Measurements from ENCODE around the gene CES4A.
A peak's percentile ranks its signal among the peaks of the same experiment; 100 is the strongest.

The CES4A gene

DNA sequence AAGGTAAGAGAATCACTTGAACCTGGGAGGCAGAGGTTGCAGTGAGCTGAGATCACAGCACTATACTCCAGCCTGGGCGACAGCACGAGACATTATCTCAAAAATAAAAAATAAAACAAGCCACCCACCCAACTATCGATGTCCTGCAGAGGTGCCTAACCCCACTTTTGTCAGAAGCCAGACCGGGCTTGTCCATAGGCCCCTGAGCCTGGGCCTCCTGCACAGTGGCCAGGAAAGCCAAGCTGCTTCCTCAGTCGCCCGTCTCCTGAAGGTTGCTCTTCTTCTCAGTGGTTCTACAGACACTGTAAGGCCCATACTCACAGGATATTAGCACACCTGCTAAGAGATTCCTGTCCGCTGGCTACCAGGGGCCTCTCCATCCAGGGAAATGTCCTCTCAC lies 41.8 kb upstream of the CES4A start:
- Histone ChIP-seq H3K14ac (ENCODE audit: low read length) (no peak overlapping the region), H2BK120ac (ENCODE audit: insufficient read depth, low read length, poor library complexity) (no peak overlapping the region), H4K12ac (ENCODE audit: low read depth, low read length) (no peak overlapping the region), H3K9ac (ENCODE audit: low read length) (no peak overlapping the region), H3K4ac (ENCODE audit: low read depth, low read length) (no peak overlapping the region), H2BK12ac (ENCODE audit: low read length) (no peak overlapping the region), H3K4me2 (ENCODE audit: low read length) (no peak overlapping the region), H3K4me3 (ENCODE audit: low read depth, low read length) (no peak overlapping the region), H3K23ac (ENCODE audit: low read length) (no peak overlapping the region), H2BK5ac (ENCODE audit: low read depth, low read length, poor library complexity) (no peak overlapping the region), H3K4me1 (ENCODE audit: control insufficient read depth in 1 of 2, insufficient read depth in 2 of 2, low read length in 2 of 2) (no peaks in the 10 kb centered on the region), H4K91ac (ENCODE audit: low read depth, low read length) (no peak overlapping the region), H2AK5ac (ENCODE audit: low read length) (no peak overlapping the region), H3K79me2 (ENCODE audit: control insufficient read depth, insufficient read depth, low read length, poor library complexity) (no peaks in the 10 kb centered on the region), H3K18ac (ENCODE audit: low read length) (no peak overlapping the region), H3K27ac (ENCODE audit: low read depth, low read length) (no peak overlapping the region), H2AFZ (ENCODE audit: insufficient read depth, low read length, poor library complexity) (no peak overlapping the region), H4K8ac (ENCODE audit: low read depth, low read length) (no peak overlapping the region), H3K36me3 (ENCODE audit: control insufficient read depth in 1 of 2, insufficient read depth in 2 of 2, low read length in 2 of 2) (peaks cover 23 to 24% of the 10 kb centered on the region in 2 experiments), H3K27me3 (ENCODE audit: insufficient read depth, low read length) (peaks cover 21% of the 10 kb centered on the region), H3K9me3 (ENCODE audit: insufficient read depth, low read depth, low read length) (peaks cover 2% of the 10 kb centered on the region), H3K79me1 (ENCODE audit: low read length) (no peaks in the 10 kb centered on the region)
- WGBS (ENCODE audit: extremely low coverage, insufficient coverage, insufficient read length) = no CpG with 5 or more reads among the region's 7 CpGs
- no peak for DNase-seq

DNA sequence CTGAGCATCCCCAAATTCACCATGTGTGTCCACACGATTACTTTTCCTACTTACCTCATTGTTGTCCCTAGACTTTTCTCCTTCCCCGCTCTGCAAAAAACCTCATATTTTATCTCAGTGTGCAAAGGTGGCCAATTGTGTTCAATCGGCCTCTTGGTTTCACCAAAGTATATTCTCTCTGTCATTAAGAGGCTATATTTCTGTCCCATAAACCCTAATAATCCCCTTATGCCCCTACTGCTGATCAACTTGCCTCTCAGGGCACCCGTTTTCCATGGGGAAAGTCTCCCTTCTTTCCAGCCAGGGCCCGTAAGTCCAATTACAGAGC lies 41.5 kb upstream of the CES4A start:
- peaks cover 19 to 20% of the 10 kb centered on the region in 2 experiments for H3K36me3 ChIP-seq (ENCODE audit: control insufficient read depth in 1 of 2, insufficient read depth in 2 of 2, low read length in 2 of 2)
- H2AK5ac ChIP-seq (ENCODE audit: low read length) = no peak overlapping the region
- H3K4me1 ChIP-seq (ENCODE audit: control insufficient read depth in 1 of 2, insufficient read depth in 2 of 2, low read length in 2 of 2) = no peaks in the 10 kb centered on the region
- peaks cover 2% of the 10 kb centered on the region for H3K9me3 ChIP-seq (ENCODE audit: insufficient read depth, low read depth, low read length)
- H3K4me2 ChIP-seq (ENCODE audit: low read length) = no peak overlapping the region
- H3K27ac ChIP-seq (ENCODE audit: low read depth, low read length) = no peak overlapping the region
- H3K4ac ChIP-seq (ENCODE audit: low read depth, low read length) = no peak overlapping the region
- DNase-seq = no peak
- no peak overlapping the region for H2BK5ac ChIP-seq (ENCODE audit: low read depth, low read length, poor library complexity)
- H3K4me3 ChIP-seq (ENCODE audit: low read depth, low read length) = no peak overlapping the region
- no peak overlapping the region for H4K91ac ChIP-seq (ENCODE audit: low read depth, low read length)
- H3K79me1 ChIP-seq (ENCODE audit: low read length) = no peaks in the 10 kb centered on the region
- no peak overlapping the region for H3K23ac ChIP-seq (ENCODE audit: low read length)
- no peak overlapping the region for H4K8ac ChIP-seq (ENCODE audit: low read depth, low read length)
- H3K79me2 ChIP-seq (ENCODE audit: control insufficient read depth, insufficient read depth, low read length, poor library complexity) = no peaks in the 10 kb centered on the region
- H2AFZ ChIP-seq (ENCODE audit: insufficient read depth, low read length, poor library complexity) = no peak overlapping the region
- H4K12ac ChIP-seq (ENCODE audit: low read depth, low read length) = no peak overlapping the region
- H2BK12ac ChIP-seq (ENCODE audit: low read length) = no peak overlapping the region
- peaks cover 21% of the 10 kb centered on the region for H3K27me3 ChIP-seq (ENCODE audit: insufficient read depth, low read length)
- WGBS (ENCODE audit: extremely low coverage, insufficient coverage, insufficient read length) = no CpG with 5 or more reads among the region's 5 CpGs
- H3K18ac ChIP-seq (ENCODE audit: low read length) = no peak overlapping the region
- H3K14ac ChIP-seq (ENCODE audit: low read length) = no peak overlapping the region
- no peak overlapping the region for H2BK120ac ChIP-seq (ENCODE audit: insufficient read depth, low read length, poor library complexity)
- no peak overlapping the region for H3K9ac ChIP-seq (ENCODE audit: low read length)

DNA sequence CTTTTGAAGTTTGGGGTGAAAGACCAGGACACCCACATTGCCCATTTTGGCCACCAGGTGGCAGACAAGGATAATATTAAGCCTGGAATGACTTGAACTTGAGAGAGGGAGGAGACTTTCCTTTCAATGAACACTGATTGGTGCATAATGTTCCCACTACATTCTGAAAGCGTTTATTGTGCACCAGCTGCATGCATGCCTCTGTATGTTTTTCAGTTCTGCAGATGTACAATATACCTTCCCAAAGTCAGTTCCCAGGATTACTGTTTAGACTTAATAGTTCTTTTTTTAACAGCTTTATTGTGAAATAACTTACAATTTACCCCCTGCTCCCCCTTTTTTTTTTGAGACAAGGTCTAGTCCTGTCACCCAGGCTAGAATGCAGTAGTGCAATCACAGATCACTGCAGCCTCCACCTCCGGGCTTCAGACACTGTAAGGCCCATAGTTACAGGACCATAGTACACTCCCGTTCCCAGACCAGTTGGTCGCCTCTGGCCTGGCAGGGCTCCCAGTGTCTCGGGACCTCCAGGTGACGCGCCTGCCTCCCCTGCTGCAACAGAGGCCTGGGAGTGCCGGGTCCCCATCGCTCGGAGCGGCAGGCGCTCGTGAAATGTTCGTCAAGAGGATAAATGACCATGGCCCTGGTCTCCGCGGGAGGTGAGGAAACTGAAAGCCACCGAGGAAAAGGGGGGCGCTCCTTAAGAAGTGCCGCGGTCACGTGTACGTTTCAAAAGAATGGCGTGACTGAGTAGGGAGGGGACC lies 40.9 kb upstream of the CES4A start:
- WGBS (ENCODE audit: extremely low coverage, insufficient coverage, insufficient read length) = no CpG with 5 or more reads among the region's 23 CpGs
- Histone ChIP-seq H2AK5ac (ENCODE audit: low read length) (no peak overlapping the region), H2BK5ac (ENCODE audit: low read depth, low read length, poor library complexity) (no peak overlapping the region), H3K4me2 (ENCODE audit: low read length) (no peak overlapping the region), H3K79me1 (ENCODE audit: low read length) (no peaks in the 10 kb centered on the region), H3K4ac (ENCODE audit: low read depth, low read length) (no peak overlapping the region), H3K18ac (ENCODE audit: low read length) (no peak overlapping the region), H4K91ac (ENCODE audit: low read depth, low read length) (no peak overlapping the region), H3K27ac (ENCODE audit: low read depth, low read length) (no peak overlapping the region), H2AFZ (ENCODE audit: insufficient read depth, low read length, poor library complexity) (no peak overlapping the region), H3K14ac (ENCODE audit: low read length) (no peak overlapping the region), H4K8ac (ENCODE audit: low read depth, low read length) (no peak overlapping the region), H3K79me2 (ENCODE audit: control insufficient read depth, insufficient read depth, low read length, poor library complexity) (no peaks in the 10 kb centered on the region), H3K23ac (ENCODE audit: low read length) (no peak overlapping the region), H3K9ac (ENCODE audit: low read length) (no peak overlapping the region), H3K4me3 (ENCODE audit: low read depth, low read length) (no peak overlapping the region), H3K36me3 (ENCODE audit: control insufficient read depth in 1 of 2, insufficient read depth in 2 of 2, low read length in 2 of 2) (peaks cover 14 to 15% of the 10 kb centered on the region in 2 experiments), H2BK12ac (ENCODE audit: low read length) (no peak overlapping the region), H3K27me3 (ENCODE audit: insufficient read depth, low read length) (peaks cover 21% of the 10 kb centered on the region), H3K9me3 (ENCODE audit: insufficient read depth, low read depth, low read length) (peaks cover 3% of the 10 kb centered on the region), H2BK120ac (ENCODE audit: insufficient read depth, low read length, poor library complexity) (no peak overlapping the region), H3K4me1 (ENCODE audit: control insufficient read depth in 1 of 2, insufficient read depth in 2 of 2, low read length in 2 of 2) (no peaks in the 10 kb centered on the region), H4K12ac (ENCODE audit: low read depth, low read length) (no peak overlapping the region)
- peak; percentile 58 to 86 for DNase-seq

DNA sequence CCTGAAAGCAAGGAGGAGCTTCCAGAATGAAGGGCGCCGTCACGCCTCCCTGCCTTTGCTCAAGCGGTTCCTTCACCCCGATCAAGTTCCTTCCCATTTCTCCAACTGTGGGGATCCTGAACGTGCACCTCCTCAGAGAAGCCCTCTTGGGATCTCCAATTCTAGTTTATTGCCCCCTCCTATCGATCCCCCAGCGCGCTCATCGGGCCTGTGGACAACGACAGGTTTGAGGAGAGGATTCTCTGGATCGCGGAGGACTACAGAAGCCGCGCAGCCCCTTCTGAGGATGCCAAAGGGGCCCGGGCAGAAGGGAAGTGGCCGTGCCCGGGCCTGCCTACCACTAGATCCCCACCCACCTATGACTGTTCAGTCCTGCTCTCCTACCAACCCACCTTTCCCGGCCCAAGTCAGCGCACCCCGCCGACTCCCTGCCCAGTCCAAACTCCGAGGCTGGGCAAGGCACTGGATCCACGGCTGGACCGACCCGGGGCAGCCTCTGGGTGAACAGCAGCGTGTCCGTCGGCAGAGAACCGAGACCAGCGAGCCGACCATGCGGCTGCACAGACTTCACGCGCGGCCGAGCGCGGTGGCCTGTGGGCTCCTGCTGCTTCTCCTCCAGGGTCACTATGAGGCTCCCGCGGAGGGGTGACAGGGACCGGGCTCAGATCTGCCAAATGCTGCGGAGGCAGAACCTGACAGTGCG lies 40.1 kb upstream of the CES4A start:
- H3K14ac ChIP-seq (ENCODE audit: low read length) = no peak overlapping the region
- peaks cover 6 to 7% of the 10 kb centered on the region in 2 experiments for H3K36me3 ChIP-seq (ENCODE audit: control insufficient read depth in 1 of 2, insufficient read depth in 2 of 2, low read length in 2 of 2)
- no peak overlapping the region for H3K9ac ChIP-seq (ENCODE audit: low read length)
- H2BK120ac ChIP-seq (ENCODE audit: insufficient read depth, low read length, poor library complexity) = no peak overlapping the region
- H4K8ac ChIP-seq (ENCODE audit: low read depth, low read length) = no peak overlapping the region
- no peak overlapping the region for H2AK5ac ChIP-seq (ENCODE audit: low read length)
- no peak overlapping the region for H2BK5ac ChIP-seq (ENCODE audit: low read depth, low read length, poor library complexity)
- no peak overlapping the region for H3K4me3 ChIP-seq (ENCODE audit: low read depth, low read length)
- H3K9me3 ChIP-seq (ENCODE audit: insufficient read depth, low read depth, low read length) = peaks cover 3% of the 10 kb centered on the region
- no peak overlapping the region for H3K4ac ChIP-seq (ENCODE audit: low read depth, low read length)
- no peak overlapping the region for H3K18ac ChIP-seq (ENCODE audit: low read length)
- no peaks in the 10 kb centered on the region for H3K4me1 ChIP-seq (ENCODE audit: control insufficient read depth in 1 of 2, insufficient read depth in 2 of 2, low read length in 2 of 2)
- H3K23ac ChIP-seq (ENCODE audit: low read length) = no peak overlapping the region
- H3K27me3 ChIP-seq (ENCODE audit: insufficient read depth, low read length) = peaks cover 21% of the 10 kb centered on the region
- no peak for DNase-seq
- no peaks in the 10 kb centered on the region for H3K79me2 ChIP-seq (ENCODE audit: control insufficient read depth, insufficient read depth, low read length, poor library complexity)
- H4K91ac ChIP-seq (ENCODE audit: low read depth, low read length) = no peak overlapping the region
- H4K12ac ChIP-seq (ENCODE audit: low read depth, low read length) = no peak overlapping the region
- H3K4me2 ChIP-seq (ENCODE audit: low read length) = no peak overlapping the region
- H2BK12ac ChIP-seq (ENCODE audit: low read length) = no peak overlapping the region
- no CpG with 5 or more reads among the region's 44 CpGs for WGBS (ENCODE audit: extremely low coverage, insufficient coverage, insufficient read length)
- H3K79me1 ChIP-seq (ENCODE audit: low read length) = no peaks in the 10 kb centered on the region
- H3K27ac ChIP-seq (ENCODE audit: low read depth, low read length) = no peak overlapping the region
- H2AFZ ChIP-seq (ENCODE audit: insufficient read depth, low read length, poor library complexity) = no peak overlapping the region

All from trophoblast cell (in vitro differentiated cells and primary cell).